DND-41 (cell line): ENCODE measurements around the gene NEK4.

Source experiments
- EZH2 ChIP-seq: IDR thresholded peaks from 3 replicates; pipeline ENCODE4 v1.6.1; 2012; ENCODE audit warnings: borderline replicate concordance, low read depth, mild to moderate bottlenecking, moderate library complexity, low read length, inconsistent platforms; ENCODE audit not compliant: severe bottlenecking
- TF ChIP-seq, protein P1 (sequence below): IDR thresholded peaks from 2 replicates; pipeline ENCODE4 v1.5.1; 2012; ENCODE audit warnings: borderline replicate concordance, low read length, moderate library complexity, mild to moderate bottlenecking; ENCODE audit not compliant: poor library complexity, severe bottlenecking; ENCODE audit errors: extremely low read depth

DNA sequence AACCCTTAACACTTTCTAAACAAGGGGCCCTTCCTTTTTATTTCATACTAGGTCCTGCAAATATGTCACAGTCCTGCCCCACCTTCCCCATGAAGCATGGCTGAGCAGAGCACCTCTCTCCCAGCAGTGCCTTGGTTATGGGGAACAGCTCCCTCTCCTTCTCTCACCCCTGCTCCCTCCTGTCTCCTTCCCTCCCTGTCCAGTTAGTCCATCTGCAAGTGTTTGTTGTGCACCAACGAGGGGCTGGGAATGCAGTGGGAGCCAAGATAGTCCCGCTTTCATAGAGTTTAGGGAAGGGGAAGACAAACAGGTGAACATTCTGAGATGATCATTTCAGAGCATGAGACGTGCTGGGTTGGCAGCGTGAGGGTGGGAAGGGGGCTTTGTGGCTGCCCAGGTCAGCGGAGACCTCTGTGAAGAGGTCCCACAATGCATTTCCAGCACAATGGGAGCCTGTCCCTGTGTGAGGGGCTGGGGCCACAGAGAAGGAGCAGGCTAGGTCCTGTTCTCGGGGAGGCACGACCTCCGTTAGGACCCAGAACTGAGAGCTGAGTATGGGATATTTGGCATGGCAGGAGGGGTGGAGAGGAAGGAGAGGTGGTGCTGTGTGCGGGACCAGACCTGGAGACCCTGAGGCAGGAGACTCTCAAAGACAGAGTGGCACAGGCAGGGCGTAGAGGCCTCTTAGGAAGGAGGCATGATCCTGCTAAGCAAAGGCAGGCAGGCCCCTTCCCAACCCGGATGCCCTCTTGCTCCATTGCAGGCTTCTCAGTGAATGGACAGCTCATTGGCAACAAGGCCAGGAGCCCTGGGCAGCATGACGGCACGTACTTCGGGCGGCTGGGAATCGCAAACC, 18.4 kb upstream of the NEK4 start:
- TF ChIP-seq, protein P1, sequence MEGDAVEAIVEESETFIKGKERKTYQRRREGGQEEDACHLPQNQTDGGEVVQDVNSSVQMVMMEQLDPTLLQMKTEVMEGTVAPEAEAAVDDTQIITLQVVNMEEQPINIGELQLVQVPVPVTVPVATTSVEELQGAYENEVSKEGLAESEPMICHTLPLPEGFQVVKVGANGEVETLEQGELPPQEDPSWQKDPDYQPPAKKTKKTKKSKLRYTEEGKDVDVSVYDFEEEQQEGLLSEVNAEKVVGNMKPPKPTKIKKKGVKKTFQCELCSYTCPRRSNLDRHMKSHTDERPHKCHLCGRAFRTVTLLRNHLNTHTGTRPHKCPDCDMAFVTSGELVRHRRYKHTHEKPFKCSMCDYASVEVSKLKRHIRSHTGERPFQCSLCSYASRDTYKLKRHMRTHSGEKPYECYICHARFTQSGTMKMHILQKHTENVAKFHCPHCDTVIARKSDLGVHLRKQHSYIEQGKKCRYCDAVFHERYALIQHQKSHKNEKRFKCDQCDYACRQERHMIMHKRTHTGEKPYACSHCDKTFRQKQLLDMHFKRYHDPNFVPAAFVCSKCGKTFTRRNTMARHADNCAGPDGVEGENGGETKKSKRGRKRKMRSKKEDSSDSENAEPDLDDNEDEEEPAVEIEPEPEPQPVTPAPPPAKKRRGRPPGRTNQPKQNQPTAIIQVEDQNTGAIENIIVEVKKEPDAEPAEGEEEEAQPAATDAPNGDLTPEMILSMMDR = no peak
- no peak for TF ChIP-seq EZH2
